Bronchial epithelial cell (primary cell): ENCODE results near the gene DMAC1. TPM values are rescaled to one million over a fixed set of nuclear protein-coding genes. Genes with fewer than 3 reads are reported as not detected.

Experiments used
- DNase-seq: peaks from one replicate; pipeline ENCODE4 v3.0.0-alpha.2; 2010; ENCODE audit warnings: low read depth
- FAIRE-seq: peaks from 2 replicates; lab custom pipeline; 2011; peaks lifted over from hg19 to GRCh38; lab: Jason Lieb, UNC
- H3K27me3 ChIP-seq: 2 replicates; pipeline ENCODE4 v1.5.1; 2011; ENCODE audit warnings: low read length; ENCODE audit not compliant: control insufficient read depth, insufficient read depth
- H3K36me3 ChIP-seq: 2 replicates; pipeline ENCODE4 v1.5.1; 2011; ENCODE audit warnings: low read length; ENCODE audit not compliant: control insufficient read depth, insufficient read depth
- H3K4me3 ChIP-seq: 2 replicates; pipeline ENCODE4 v1.5.1; 2011; ENCODE audit warnings: mild to moderate bottlenecking, low read depth, low read length, control low read depth
- total RNA-seq: library from RNA; depleted of rRNA; stranded (reverse); fragments of >200 nt; gene quantifications from 2 replicates; pipeline ENCODE4 v1.2.1, GENCODE V29; 2014
- TF ChIP-seq, protein P1 (sequence below): IDR thresholded peaks from 2 replicates; pipeline ENCODE4 v1.5.1; 2011; ENCODE audit warnings: mild to moderate bottlenecking, moderate library complexity, low read length, control low read depth, inconsistent platforms; ENCODE audit not compliant: insufficient read depth, severe bottlenecking

Gene DMAC1, protein sequence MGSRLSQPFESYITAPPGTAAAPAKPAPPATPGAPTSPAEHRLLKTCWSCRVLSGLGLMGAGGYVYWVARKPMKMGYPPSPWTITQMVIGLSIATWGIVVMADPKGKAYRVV
- 10.8 and 12.8 TPM in 2 replicates for total RNA-seq

DNA sequence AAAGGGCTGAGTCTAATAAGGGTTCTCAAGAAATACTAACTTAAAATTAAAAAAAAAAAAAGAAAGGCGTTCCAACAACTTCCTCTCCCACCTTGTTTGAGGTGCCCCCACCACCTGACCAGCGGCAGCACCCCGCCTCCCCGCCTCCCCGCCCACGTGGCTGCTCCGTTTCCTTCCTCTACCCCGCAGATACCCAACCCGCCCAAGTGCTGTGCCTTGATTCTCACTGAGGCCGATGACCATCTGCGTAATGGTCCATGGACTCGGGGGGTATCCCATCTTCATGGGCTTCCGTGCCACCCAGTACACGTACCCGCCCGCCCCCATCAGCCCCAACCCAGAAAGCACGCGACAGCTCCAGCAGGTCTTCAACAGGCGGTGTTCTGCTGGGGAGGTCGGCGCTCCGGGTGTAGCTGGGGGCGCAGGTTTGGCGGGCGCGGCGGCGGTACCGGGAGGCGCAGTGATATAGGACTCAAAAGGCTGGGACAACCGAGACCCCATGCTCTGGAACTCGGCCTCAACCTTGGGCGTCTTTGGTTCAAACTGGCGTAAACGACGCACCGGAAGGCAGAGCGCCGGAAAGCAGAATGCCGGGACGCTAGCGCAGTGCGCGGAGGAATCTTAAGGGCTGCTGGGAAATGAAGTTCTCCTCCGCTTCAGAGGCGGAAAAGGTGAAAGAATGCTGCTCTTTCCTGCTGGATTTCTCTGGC lies at the start of gene DMAC1:
TSS of gene DMAC1 (minus strand) at position 545 of the 710 bp plus-strand sequence. CDS start at position 501, 44 bp downstream.
- DNase-seq (peak; percentile 87), FAIRE-seq (no peak)
- TF ChIP-seq, protein P1, sequence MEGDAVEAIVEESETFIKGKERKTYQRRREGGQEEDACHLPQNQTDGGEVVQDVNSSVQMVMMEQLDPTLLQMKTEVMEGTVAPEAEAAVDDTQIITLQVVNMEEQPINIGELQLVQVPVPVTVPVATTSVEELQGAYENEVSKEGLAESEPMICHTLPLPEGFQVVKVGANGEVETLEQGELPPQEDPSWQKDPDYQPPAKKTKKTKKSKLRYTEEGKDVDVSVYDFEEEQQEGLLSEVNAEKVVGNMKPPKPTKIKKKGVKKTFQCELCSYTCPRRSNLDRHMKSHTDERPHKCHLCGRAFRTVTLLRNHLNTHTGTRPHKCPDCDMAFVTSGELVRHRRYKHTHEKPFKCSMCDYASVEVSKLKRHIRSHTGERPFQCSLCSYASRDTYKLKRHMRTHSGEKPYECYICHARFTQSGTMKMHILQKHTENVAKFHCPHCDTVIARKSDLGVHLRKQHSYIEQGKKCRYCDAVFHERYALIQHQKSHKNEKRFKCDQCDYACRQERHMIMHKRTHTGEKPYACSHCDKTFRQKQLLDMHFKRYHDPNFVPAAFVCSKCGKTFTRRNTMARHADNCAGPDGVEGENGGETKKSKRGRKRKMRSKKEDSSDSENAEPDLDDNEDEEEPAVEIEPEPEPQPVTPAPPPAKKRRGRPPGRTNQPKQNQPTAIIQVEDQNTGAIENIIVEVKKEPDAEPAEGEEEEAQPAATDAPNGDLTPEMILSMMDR, result no peak
- H3K4me3 ChIP-seq, result peak within 1 kb of the TSS; percentile 61
- no peaks in the 10 kb centered on the region for H3K27me3 ChIP-seq
- peaks cover 7% of the 10 kb centered on the region for H3K36me3 ChIP-seq

DNA sequence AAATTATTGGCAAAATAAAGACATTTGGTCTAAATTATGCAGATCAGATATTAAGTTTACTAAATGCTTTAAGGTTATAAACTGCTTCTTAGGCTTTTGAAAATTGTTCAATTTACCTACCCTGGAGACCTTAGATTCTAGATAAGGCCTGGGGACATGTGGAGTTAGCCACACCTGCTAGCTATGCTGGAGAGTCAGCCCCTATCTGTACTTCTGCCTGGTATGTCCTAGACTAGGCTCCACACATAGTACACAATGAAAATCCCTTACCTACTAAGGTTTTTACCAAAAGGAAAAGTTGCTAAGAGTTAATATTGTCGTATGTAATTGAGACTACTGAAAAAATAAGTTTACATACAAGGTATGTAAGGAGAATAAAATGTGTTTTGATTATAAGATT lies 49.8 kb upstream of the DMAC1 start:
- H3K4me3 ChIP-seq, result no peak overlapping the region
- DNase-seq, result no peak
- FAIRE-seq, result no peak
- H3K36me3 ChIP-seq, result no peaks in the 10 kb centered on the region
- TF ChIP-seq, protein P1, result no peak
- H3K27me3 ChIP-seq, result no peaks in the 10 kb centered on the region

DNA sequence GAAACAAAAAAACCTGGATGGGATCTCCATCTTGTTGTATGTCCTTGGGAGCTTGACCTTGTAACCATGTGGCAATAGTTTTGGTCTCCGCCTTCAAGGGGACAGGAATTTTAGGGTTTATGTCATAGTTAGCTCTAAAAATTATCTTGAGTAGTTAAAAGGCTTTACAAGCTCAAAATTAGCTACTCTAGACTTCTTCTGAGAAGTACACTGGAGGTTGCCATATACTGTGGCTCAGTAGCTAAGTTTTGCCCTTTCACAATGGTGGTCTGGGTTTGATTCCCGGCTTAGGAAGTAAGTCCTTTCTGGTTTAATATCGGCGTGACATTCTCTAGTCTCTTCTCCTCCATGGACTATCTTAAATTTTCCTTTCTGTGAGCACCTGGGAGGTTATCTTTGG lies 48.9 kb upstream of the DMAC1 start:
- FAIRE-seq (no peak), DNase-seq (no peak)
- TF ChIP-seq, protein P1, result no peak
- no peaks in the 10 kb centered on the region for H3K36me3 ChIP-seq
- H3K27me3 ChIP-seq, result no peaks in the 10 kb centered on the region
- no peak overlapping the region for H3K4me3 ChIP-seq

DNA sequence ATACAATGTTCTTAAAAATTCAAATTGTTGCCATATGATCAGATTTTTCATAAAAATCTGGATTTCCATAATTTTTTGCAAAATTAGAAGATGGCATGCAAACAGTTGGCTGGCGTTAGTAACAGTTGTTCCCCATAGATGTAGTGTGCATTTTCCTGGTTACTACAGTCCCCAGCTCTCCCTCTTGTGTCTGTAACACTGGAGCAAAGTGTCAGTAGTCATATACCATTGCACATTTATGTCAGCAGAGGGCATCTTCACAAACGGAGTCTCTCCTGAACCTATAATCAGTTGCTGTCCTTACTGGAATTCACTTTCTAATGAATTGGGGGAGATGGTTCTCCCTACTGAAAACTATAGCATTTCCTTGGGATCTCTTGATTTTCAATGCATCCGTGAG lies 44.7 kb upstream of the DMAC1 start:
- DNase-seq (peak; percentile 44), FAIRE-seq (no peak)
- no peaks in the 10 kb centered on the region for H3K27me3 ChIP-seq
- H3K36me3 ChIP-seq, result no peaks in the 10 kb centered on the region
- H3K4me3 ChIP-seq, result no peak overlapping the region
- TF ChIP-seq, protein P1, result peak; percentile 41

DNA sequence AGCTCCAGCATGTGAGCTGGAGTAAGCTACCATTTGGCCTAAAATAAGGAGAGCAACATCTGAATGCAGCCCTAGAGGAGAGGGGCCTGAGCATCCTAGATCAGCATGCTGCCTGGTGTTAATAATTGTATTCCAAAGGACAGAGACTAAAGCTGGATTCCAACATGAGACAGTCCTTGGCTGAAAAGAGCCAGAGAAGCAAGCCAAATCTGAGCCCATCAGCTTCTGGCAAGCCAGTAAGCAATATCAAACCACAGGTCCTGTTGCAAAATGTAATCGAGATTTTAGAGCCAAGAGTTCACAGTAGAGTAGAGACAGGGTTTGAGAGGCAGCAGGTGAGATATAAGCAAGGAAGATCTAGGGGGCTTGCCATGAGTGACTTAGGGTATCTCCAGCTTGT lies 42.3 kb upstream of the DMAC1 start:
- FAIRE-seq (peak; percentile 32), DNase-seq (no peak)
- H3K27me3 ChIP-seq, result no peaks in the 10 kb centered on the region
- TF ChIP-seq, protein P1, result no peak
- H3K4me3 ChIP-seq, result no peak overlapping the region
- H3K36me3 ChIP-seq, result no peaks in the 10 kb centered on the region
